ENCODE data around the gene CUL7. TPM values are rescaled to one million over a fixed set of nuclear protein-coding genes. Genes with fewer than 3 reads are reported as not detected.

The CUL7 gene
- total and polyA plus RNA-seq, 9 of the 15 experiments (the other 6 are each of a cell fraction or from before 2014, with no cell fraction given): 0.44 to 20.1 (median 8.6) TPM

- TF ChIP-seq ZBTB40 (IDR thresholded peaks at IDR 0.05) (peak; percentile 39; the same call in 1 of the 2 replicates), ZBTB40 (CRISPR knock-in tag; IDR thresholded peaks at IDR 0.05) (no peak), MYBL2 (IDR thresholded peaks at IDR 0.05; ENCODE audit: low read depth) (no peak), MYBL2 (CRISPR knock-in tag; IDR thresholded peaks at IDR 0.05; ENCODE audit: borderline replicate concordance) (no peak), NBN (IDR thresholded peaks at IDR 0.05; ENCODE audit: low read depth) (0 out of 2 replicates have a peak, but pooled peaks have one; percentile 36), CC2D1A (IDR thresholded peaks at IDR 0.05) (peak; percentile 72; the same call in 1 of the 2 replicates), RB1 (IDR thresholded peaks at IDR 0.05; ENCODE audit: low read depth) (0 out of 2 replicates have a peak, but pooled peaks have one; percentile 13), VEZF1 (CRISPR knock-in tag; IDR thresholded peaks at IDR 0.05) (peak; percentile 22; the same call in 1 of the 2 replicates), TBL1XR1 (IDR thresholded peaks at IDR 0.05; ENCODE audit: low read length in 2 of 2) (peak in 1 of 2 experiments; percentile 40; a peak in 1 of 4 replicates), NCOA1 (IDR thresholded peaks at IDR 0.05; ENCODE audit: low read depth) (no peak), FOXJ2 (tag; IDR thresholded peaks at IDR 0.05) (peak; percentile 75; the same call in 1 of the 2 replicates)
- TF ChIP-seq, protein P1, sequence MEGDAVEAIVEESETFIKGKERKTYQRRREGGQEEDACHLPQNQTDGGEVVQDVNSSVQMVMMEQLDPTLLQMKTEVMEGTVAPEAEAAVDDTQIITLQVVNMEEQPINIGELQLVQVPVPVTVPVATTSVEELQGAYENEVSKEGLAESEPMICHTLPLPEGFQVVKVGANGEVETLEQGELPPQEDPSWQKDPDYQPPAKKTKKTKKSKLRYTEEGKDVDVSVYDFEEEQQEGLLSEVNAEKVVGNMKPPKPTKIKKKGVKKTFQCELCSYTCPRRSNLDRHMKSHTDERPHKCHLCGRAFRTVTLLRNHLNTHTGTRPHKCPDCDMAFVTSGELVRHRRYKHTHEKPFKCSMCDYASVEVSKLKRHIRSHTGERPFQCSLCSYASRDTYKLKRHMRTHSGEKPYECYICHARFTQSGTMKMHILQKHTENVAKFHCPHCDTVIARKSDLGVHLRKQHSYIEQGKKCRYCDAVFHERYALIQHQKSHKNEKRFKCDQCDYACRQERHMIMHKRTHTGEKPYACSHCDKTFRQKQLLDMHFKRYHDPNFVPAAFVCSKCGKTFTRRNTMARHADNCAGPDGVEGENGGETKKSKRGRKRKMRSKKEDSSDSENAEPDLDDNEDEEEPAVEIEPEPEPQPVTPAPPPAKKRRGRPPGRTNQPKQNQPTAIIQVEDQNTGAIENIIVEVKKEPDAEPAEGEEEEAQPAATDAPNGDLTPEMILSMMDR (IDR thresholded peaks at IDR 0.05 in 2 of 3, conservative IDR thresholded peaks at IDR 0.05 in 1 of 3; ENCODE audit: insufficient read depth in 2 of 3, low read depth in 1 of 3, low read length in 3 of 3): peak; percentile 69 to 94 (median 82)
- TF ChIP-seq, protein P2, sequence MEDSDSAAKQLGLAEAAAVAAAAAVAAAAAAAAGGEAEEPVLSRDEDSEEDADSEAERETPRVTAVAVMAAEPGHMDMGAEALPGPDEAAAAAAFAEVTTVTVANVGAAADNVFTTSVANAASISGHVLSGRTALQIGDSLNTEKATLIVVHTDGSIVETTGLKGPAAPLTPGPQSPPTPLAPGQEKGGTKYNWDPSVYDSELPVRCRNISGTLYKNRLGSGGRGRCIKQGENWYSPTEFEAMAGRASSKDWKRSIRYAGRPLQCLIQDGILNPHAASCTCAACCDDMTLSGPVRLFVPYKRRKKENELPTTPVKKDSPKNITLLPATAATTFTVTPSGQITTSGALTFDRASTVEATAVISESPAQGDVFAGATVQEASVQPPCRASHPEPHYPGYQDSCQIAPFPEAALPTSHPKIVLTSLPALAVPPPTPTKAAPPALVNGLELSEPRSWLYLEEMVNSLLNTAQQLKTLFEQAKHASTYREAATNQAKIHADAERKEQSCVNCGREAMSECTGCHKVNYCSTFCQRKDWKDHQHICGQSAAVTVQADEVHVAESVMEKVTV (CRISPR knock-in tag; IDR thresholded peaks at IDR 0.05): peak; percentile 71
These were observed 16.5 kb upstream of the CUL7 start (continued) for GRCh38 chr6:43070028-43070632.
